HG02870 (cell line): Measurements from ENCODE around the gene ATP8A2.
"Not testable (repeated sequence)": the region's sequence is repeated elsewhere in the genome, so short reads cannot be mapped to it uniquely, and the experiment has no call there.

ENCODE experiments used
- ATAC-seq: cut with Tn5 transposase; IDR thresholded peaks from one replicate; pipeline ENCODE4 v1.9.1; 2021; ENCODE audit warnings: mild to moderate bottlenecking, moderate library complexity; ENCODE audit not compliant: unreplicated experiment

The ATP8A2 gene

DNA sequence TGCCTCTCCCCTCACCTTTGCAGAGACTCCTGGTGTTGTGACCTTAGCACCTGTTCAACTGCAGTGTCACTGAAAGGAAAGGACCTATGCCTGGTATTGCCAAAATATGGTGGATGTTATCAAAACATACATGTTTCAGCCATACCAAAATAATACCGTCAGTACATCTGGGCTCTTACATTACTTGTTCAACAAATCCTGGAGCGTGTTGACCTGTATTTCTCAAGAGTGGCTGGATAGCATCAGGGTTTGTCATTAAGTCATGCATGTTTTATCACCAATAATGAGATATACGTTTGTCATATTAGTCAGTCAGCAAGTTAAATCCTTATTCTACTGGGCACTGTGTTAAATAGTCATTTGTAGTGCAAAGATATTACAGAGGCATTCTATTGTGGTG lies 389.3 kb downstream of the ATP8A2 start:
- no peak for ATAC-seq

DNA sequence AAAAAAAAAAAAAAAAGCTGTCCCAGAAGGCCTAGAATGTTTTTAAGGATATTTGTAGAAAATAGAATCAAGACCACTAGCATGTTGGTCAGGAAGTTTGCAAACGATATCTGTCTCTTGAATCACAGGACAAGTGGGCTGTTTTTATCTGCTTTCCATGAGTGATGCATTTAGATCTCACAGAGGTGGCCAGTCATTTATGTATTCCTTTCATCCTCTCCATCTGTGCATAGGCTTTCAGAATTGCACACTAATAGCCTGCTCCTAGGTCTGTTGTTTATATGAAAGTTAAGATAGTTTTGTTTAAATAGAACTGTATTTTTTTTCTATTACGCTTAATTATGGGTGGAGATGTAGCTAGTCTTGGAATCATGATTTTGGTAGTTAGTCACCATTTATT lies 390.5 kb downstream of the ATP8A2 start:
- ATAC-seq: no peak

DNA sequence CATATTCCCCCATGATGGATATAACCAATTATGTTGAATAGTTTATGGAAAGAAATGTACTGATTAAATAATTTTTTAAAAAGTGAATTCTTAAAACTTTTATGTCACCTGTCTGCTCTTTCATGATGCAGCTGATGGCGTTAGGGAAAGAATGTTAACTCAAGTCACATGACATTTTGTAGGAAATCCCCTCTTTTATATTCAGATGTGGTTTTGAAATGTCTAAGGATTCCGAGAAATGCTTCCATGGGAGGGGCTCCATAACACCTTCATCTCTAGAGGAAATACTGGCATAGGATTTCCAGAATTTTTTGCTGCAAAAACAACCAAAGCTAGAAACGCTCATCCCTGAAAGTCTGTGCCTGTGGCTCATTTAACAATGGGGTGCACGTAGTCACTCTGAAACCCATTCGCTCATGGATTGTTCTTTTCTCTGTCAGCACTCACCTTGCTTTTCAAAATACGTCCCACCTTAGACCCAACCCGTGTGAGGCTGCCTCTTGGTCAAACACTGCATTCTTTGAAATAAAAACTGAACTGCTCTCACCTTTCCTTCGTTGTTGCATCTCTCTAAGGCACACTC lies 391.1 kb downstream of the ATP8A2 start:
- ATAC-seq: no peak

DNA sequence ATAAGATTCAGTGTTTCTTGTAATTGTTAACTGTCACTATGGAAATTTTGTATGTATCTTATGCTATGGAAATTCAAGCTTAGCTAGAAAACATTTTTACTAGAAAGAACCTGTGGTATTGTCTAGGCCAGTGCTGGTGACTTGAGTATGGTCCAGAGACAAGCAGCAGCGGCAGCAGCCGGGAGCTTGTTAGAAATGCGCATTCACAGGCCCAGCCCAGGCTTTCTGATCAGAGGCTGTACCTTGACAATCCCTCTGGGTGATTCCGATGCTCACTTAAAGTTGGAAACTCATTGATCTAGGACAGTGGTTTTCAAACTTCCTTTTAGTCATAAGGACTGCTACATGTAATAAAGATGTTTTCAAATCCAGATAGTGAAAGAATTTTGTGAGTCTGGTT lies 392.6 kb downstream of the ATP8A2 start:
- ATAC-seq: no peak

DNA sequence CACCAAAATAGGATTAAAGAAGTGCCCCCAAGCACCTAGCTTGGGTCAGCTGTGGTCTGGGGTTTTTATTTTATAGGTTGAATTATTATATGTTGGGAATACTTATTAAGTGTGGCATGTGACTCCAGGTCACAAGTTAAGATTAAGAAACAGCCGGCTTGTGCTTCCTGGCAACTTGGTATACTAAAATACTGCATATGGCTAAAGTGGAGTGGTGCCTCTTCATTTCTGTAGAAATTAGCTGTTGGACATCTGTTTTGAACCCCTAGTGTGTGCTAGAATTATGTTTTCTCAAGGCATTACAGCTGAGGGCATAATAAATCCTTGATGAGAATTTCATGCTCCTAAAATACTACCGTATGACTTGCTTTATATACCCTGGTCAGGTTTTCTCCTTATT lies 393.5 kb downstream of the ATP8A2 start:
- no peak for ATAC-seq

DNA sequence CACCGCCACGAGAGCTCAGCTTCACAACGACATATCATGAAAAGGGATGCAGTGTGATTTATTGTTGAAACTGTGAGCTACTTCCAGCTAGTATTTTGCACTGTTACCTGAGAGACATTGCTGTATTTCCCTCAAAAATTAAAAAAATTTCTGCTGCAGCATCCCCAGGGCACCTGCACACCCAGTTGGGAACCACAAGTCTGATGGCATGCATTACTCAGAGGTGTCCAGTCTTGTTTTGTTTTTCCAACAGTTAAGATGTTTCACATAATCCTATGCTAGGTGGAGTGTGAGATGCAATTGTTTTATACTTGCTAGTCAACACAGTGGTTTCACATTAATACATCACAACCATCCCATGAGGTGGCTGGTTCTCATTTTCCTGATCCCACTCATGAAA lies 394.8 kb downstream of the ATP8A2 start:
- no peak for ATAC-seq

DNA sequence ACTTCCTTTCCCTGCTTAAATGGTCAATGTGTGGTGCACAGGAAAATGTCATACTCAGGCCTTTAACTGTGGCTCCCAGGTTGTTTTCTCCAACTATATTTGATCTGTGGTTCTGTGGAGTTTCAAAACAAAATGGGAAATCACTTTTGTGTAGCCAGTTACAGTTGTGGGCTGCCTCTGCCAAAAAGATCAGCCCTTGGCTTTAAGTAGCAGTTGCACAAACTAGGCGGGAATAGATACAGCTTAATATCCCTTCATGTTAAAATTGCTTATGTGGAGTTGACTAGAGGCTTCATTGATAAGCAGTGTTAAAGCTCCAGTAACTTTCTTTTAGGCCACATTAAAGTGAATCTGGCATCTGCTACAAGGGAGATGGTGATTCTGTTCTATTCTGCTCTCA lies 395.2 kb downstream of the ATP8A2 start:
- ATAC-seq: no peak

DNA sequence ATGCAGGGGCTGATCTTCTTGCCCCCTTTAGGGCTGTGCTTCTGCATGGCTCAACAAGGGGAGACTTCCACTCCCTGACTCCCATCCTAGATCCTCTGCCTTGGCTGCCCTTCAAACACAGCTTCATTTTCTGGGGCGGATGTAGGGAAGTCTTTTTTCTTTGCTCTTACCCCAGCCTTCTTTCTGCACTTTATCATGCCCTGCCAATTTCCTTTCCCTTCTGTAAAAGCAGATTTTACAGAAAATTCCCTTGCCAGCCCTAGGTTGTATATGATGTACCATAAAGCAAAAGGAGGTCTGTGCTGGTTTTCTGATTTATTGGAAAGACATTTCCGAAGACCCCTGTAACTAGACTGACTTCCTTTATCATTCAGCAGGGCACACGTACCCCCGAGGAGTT lies 396.6 kb downstream of the ATP8A2 start:
- ATAC-seq: no peak

DNA sequence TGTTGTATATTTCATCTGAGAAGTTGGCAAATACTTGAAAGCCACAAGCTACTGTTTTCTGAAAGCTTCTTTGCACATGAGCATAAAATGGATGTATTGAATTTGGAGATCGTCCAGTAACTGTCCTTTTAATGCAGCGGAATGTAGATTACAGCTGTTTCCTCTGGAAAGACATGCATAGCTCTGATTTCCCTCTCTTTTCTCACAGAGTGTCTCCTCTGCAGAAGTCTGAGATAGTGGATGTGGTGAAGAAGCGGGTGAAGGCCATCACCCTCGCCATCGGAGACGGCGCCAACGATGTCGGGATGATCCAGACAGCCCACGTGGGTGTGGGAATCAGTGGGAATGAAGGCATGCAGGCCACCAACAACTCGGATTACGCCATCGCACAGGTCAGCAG lies 397.1 kb downstream of the ATP8A2 start:
- ATAC-seq: no peak

DNA sequence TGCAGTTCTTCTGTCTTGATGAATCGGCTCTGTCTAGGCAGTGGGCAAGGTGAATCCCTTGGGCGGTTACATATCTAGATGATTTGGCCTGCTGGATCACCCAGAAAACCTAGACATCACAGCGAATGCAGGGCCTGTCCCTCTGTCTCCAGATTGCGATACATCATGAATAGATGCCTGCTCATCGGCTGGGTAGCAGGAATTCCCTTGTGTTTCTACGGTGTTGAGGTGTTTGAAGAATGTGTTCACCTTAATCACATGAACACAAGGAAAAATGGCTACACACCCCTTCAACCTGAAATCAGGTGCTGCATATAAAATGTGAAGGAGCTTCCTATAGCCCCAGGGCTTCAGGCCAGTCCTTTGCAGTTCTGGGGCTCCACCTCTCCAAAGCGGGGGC lies 398.8 kb downstream of the ATP8A2 start:
- no peak for ATAC-seq

DNA sequence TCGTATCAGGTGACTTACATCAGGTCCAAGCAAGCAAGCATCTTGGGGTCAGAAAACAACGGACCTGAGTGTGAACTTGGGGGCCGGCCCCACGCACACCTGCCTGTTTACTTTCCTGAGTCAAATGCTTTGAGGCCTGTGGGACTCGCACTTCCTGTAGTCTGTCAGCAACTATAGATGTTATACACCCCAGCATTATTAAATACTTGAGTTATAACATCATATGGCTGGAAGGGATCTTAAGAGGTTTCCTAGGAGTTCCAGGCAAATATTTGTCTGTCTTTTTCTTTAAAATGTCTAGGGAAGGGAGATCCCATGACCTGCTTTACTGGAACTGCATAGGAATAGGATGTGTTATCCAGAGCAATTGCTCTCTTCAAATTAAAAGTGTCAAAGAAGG lies 399.4 kb downstream of the ATP8A2 start:
- no peak for ATAC-seq

DNA sequence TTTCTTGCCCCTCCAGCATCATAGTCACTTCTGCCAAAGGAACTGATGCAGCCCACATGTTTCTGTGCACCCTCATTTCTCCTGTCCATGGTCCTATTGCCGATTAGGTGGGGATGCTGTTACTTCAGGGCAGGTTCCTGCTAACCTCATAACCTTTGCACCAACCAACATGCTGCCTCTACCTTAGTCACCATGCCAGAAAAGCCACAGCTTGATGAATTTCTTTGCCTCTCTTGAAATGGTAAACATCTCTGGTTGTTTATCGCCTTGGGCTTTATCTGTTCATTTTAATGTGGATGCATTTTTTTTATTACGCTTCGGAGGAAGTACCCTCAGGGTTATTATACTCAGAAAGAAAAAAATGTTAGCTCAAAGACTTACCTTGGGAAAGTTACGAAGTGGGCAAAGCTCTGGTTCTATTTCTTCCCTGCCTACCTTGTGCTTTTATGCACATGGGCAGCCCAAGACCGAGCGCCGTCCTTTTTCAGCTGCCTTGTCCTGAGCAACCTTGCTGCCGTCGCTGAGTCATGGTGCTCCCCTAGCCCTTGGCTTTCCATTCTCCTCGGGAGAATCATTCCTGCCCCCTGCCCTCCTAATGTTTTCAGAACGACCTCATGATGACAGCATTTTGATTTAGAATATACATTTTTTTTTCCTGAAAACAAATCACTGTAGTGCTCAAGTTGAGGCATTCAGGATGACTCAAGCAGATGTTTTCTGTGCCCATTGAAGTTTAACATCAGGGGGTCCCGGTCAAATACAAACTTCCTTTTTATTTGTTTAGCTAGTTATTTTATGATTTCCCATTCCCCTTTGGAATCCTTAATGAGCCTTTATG lies 400.1 kb downstream of the ATP8A2 start:
- ATAC-seq: no peak

DNA sequence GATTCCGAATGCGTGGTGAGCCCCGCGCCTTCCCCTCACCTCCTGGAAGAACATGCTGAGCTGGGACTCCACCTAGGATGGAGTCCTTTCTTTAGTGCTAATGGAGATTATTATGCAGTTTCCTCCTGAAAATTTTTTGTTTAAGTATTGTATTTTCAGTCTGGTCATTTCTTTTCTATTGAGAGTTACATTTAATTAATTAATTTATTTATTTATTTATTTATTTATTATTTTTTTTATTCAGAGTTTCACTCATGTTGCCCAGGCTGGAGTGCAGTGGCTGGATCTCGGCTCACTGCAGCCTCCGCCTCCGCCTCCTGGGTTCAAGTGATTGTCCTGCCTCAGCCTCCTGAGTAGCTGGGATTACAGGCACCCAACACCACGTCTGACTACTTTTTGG lies 400.8 kb downstream of the ATP8A2 start:
- not testable (repeated sequence) for ATAC-seq

DNA sequence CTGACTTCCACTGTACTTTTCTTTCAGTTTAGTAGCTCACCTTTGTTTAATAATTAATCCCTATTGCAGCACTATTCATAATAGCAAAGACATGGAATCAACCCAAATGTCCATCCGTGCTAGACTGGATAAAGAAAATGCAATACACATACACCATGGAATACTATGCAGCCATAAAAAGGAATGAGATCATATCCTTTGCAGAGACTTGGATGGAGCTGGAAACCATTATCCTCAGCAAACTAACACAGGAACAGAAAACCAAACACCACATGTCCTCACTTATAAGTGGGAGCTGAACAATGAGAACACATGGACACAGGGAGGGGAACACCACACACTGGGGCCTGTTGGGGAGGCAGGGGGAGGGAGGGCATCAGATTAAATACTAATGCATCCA lies 402.3 kb downstream of the ATP8A2 start:
- not testable (repeated sequence) for ATAC-seq

DNA sequence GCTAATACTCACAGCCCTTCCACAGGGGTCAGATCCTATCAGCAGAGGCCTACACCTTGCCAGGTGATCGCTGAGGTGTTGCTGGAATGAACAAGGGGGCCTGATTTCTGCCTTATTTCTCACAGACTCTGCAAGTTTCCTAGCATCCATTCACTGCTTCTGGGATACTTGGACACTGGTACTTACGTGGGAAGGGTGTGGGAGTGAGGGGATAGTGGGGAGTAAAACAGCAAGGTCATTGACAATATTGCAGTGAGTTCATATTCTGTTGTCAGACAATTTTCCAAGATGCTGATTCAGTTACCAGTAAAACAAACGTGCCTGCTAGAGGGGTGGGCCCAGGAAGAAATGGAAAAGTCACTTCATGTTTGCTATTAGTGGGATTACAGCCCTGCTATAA lies 403.5 kb downstream of the ATP8A2 start:
- no peak for ATAC-seq

DNA sequence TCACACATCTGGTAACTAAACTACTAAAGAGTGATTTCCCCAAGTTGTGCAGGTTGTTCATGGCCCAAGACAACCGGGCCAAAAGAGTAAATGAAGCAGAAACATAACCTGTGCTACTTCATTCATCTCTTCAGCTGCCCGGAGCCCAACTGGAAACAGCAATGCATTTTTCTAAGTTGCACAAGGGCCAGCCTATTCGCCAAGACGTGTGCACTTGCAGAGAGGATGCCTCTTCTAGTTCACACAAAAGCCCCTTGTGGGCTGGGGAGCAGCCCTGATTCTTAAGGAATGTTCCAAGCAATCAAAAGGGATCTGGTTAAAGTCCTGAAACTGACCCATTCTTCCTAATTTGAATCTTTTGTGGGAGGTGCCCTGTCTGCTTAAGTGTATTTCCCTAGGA lies 404.2 kb downstream of the ATP8A2 start:
- no peak for ATAC-seq

DNA sequence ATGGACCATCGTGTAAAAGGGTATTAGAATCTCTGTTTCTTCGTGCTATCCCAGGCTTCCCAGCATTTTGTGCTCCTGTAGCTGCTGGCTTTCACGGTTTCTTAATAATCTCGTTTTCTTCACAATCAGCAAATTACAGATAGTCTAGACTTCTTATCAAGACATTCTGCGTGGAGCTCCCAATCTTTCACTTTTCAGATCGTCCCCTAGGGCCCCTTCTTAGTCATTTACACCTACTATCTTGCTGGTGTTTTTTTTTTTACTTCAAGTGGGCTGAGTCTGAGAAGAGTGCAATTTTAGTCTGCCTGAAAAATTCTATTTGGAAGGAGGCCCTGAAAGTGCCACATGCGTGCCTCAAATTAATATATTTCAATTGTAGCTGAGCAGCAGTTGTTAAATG lies 404.9 kb downstream of the ATP8A2 start:
- no peak for ATAC-seq

DNA sequence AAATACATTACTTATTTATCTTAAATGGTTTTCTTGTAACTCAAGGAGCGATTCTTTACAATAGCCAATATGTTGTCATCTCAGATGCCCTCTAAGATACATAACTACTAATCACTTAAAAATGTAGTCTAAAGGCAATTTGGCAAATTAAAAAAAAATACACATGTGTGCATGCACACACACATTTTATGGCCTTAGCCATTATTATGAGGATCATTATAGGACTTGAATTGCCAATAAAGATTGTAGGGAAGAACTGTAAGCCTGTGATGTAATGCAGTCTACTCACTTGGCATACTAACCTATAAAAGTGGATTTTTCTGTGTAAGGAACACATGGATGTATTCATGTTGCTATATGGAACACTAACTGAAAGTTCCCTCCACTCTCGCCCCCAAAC lies 405.7 kb downstream of the ATP8A2 start:
- no peak for ATAC-seq

DNA sequence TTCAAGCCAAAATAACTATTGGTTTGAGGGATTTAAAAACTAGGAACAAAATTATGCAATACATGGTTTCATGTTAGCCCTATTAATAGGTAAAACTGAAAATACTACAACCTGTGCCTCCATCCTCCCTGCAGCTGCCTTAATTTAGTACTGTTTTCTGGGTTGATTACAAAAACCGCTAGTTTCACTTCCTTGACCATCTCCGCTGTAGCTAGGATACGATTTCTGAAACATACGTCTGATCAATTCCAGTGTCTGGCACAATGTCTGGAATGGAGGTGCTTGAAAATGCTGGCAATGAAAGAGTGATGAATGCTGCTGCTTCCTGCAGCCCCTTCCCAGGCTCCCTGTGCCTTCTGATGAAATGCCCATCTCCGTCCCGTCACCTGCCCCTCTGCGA lies 406.6 kb downstream of the ATP8A2 start:
- ATAC-seq: peak; percentile 61

DNA sequence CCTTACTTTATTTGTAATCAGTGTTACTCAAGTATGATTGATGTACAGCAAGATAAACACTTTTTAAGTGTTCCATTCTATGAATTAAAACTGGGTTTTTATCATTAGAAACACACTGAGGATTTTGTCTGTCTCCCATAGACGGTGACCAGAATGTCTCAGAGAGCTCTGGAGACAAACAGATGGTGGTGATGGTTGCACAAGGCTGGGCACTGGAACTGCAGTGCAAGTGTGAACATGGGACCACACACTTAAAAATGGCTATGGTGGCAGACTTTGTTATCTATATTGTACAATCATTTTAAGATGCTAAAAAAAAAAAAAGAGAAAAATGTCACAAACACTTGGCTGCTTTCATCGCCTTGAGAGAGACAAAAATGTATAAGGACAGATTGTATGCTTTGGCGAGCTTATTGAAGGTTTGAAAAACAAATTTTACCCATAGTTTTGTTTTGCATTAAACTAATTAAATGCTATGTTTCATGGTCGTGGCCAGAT lies 407.1 kb downstream of the ATP8A2 start:
- ATAC-seq: no peak

DNA sequence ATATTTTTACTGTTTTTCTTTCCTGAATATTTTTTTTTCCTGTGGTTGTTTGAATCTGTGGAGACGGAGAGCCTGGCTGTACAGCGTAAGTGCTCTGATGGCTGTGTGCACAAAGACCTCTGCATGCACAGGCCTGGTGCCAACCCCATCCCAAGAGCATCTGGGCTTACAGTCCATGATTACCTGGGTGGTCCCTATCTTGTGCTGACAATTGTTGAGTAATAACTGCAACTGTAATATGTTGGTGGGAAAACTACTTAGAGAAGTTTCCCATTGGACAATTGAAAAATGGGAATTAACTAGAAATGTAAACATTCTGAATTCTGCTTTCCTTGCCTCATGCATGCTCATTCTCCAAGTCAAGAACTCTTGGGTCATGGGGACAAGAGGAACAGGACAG lies 411.3 kb downstream of the ATP8A2 start:
- no peak for ATAC-seq

DNA sequence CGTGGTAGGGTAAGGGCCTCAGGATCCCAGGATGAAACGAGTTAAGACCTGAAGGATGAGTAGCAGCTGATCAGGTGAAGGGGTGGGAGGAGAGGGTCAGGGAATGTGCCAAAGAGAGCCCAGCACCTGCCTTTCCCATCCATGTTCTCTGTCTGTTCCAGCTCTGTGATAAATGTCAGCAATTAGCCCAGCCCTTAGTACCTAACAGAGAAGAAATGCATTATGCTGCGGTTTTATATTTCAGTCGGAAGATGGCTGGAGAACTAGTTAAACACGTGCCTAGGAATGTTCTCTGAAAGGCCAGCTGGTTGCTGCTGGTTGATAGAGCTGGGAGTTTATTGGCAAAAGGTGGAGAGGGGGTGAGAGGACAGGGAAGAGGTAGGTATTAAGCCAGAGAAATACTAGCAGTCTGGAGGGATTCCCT lies 411.8 kb downstream of the ATP8A2 start:
- ATAC-seq: no peak

DNA sequence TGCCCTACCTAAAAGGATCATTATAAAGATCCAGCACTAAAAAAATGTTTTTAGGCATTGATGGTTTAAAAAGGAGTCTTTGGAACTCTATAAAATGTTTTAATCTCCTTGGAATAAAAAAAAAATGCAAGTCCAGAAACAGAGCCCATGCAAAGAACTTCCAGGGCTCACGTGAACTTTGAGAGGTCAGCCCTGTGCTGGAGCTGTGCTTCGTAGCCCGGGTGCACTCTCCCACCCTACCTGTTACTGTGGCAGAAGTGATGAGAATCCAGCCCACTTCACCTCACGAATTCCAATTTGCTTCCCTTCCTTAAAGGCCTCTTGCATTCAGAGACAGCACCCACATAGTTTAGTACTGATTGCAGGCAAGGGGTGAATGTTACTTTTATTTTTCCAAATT lies 412.3 kb downstream of the ATP8A2 start:
- no peak for ATAC-seq
